ENCODE data around the gene PFDN2. TPM values are rescaled to one million over a fixed set of nuclear protein-coding genes. Genes with fewer than 3 reads are reported as not detected.

Gene PFDN2
- total and polyA plus RNA-seq, 2 of the 4 experiments (the other 2 are of a cell fraction): 62.4 to 179 TPM

DNA sequence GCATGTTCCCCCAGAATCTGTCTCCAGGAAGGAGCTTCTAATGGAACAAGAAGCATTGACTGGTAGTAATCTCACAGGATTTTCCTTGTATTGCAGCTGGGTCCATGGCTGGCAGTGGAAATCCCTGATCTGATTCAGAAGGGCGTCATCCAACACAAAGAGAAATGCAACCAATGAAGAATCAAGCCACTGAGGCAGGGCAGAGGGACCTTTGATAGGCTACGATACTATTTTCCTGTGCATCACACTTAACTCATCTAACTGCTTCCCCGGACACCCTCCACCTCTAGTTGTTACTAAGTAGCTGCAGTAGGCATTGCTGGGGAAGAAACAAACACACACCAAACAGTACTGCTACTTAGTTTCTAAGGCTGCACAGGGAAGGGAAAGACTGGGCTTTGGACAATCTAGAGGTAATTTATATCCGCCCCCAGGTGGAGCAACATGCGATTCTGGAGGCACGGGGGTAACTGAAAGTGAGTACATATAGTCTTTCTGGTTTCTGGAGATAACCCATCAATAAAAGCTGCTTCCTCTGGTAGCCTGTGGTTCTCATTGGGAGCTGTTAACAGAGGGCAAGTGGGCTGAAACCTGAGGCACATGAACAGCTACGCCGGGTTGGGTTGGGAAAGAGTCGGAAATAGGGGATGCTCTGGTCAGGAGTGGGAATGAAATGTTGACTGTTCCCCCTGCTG, 40.6 kb upstream of the PFDN2 start:
- no peak for DNase-seq
- intact Hi-C loops (cut with micrococcal nuclease): no loop called here

More for the DNA sequence above, 40.6 kb upstream of the PFDN2 start:
- H3K9me3 ChIP-seq (ENCODE audit: control insufficient read depth, insufficient read depth, low read length): no peaks in the 10 kb centered on the region
- H3K23ac ChIP-seq (ENCODE audit: low read depth, low read length): no peak overlapping the region
- H4K91ac ChIP-seq (ENCODE audit: insufficient read depth, low read depth, low read length): no peak overlapping the region
- 77% methylated on average over 4 of the region's 9 CpGs; no CpG with 5 or more reads in 1 of the 2 experiments for WGBS, 2 experiments (ENCODE audit: extremely low coverage in 2 of 2, insufficient read length in 1 of 2)
- H3K4me2 ChIP-seq (ENCODE audit: low read depth, low read length): peak overlapping the region; percentile 92
- no peak overlapping the region for H3K56ac ChIP-seq (ENCODE audit: extremely low read depth, insufficient read depth, low read length)
- peaks cover 23 to 51% of the 10 kb centered on the region in 2 experiments for H3K79me1 ChIP-seq (ENCODE audit: low read depth in 1 of 2, low read length in 2 of 2)
- peaks cover 28% of the 10 kb centered on the region for H3K36me3 ChIP-seq (ENCODE audit: control insufficient read depth, insufficient read depth, low read length)
- H2AFZ ChIP-seq (replicated peaks; ENCODE audit: low read length, poor library complexity): peak overlapping the region; percentile 96
- peaks cover 19% of the 10 kb centered on the region for H3K9me1 ChIP-seq (ENCODE audit: insufficient read depth, low read length)
- H2AK5ac ChIP-seq (ENCODE audit: low read depth, low read length): peak overlapping the region; percentile 59; the same call in 1 of the 2 replicates
- peak overlapping the region; percentile 72; the same call in 1 of the 2 replicates for H3K27ac ChIP-seq (ENCODE audit: insufficient read depth, low read length)
- H2AK9ac ChIP-seq (replicated peaks; ENCODE audit: low read depth, low read length, poor library complexity): peak overlapping the region; percentile 91
- 0 out of 2 replicates have a peak overlapping the region, but pooled peaks have one; percentile 29 for H3K14ac ChIP-seq (replicated peaks; ENCODE audit: low read depth, low read length)
- H2BK20ac ChIP-seq (ENCODE audit: low read depth, low read length): no peak overlapping the region
- H4K8ac ChIP-seq (ENCODE audit: low read depth in 2 of 2, low read length in 2 of 2): peak overlapping the region; percentile 85 to 98
- no peak overlapping the region for H3K18ac ChIP-seq (ENCODE audit: low read depth, low read length)
- no peak overlapping the region for H2BK15ac ChIP-seq (ENCODE audit: low read depth, low read length)
- dilution Hi-C loops (cut with HindIII; ENCODE audit: low sequenced_read_pairs, unreplicated experiment) (no loop called here), in situ Hi-C loops (cut with MboI; ENCODE audit: low sequenced_read_pairs) (no loop called here)
- H3K9ac ChIP-seq (ENCODE audit: low read depth, low read length): peak overlapping the region; percentile 78; the same call in 1 of the 2 replicates
- BruUV-seq (replicated peaks): no TSS peak
- TF ChIP-seq SMC3 (IDR thresholded peaks at IDR 0.05; ENCODE audit: low read depth, low read length): no peak
- no peak for TF ChIP-seq POLR2A (IDR thresholded peaks at IDR 0.05; ENCODE audit: low read depth, low read length)
- no peak for TF ChIP-seq CEBPB (IDR thresholded peaks at IDR 0.05; ENCODE audit: low read depth, low read length)
- no peak for TF ChIP-seq NFE2L2 (IDR thresholded peaks at IDR 0.05; ENCODE audit: low read depth, low read length)
- TF ChIP-seq MXI1 (IDR thresholded peaks at IDR 0.05; ENCODE audit: borderline replicate concordance, low read depth, low read length): no peak
- no peak for TF ChIP-seq MAFK (IDR thresholded peaks at IDR 0.05; ENCODE audit: low read depth, low read length)
- TF ChIP-seq, protein P1, sequence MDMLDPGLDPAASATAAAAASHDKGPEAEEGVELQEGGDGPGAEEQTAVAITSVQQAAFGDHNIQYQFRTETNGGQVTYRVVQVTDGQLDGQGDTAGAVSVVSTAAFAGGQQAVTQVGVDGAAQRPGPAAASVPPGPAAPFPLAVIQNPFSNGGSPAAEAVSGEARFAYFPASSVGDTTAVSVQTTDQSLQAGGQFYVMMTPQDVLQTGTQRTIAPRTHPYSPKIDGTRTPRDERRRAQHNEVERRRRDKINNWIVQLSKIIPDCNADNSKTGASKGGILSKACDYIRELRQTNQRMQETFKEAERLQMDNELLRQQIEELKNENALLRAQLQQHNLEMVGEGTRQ (IDR thresholded peaks at IDR 0.05; ENCODE audit: low read depth, low read length): no peak
- no peak for TF ChIP-seq CTCF (conservative IDR thresholded peaks at IDR 0.05; ENCODE audit: low read depth, low read length)
- no peak for TF ChIP-seq RCOR1 (IDR thresholded peaks at IDR 0.05; ENCODE audit: insufficient replicate concordance, low read length)
- no peak for TF ChIP-seq RFX5 (IDR thresholded peaks at IDR 0.05; ENCODE audit: low read depth, low read length)
- no peak for TF ChIP-seq ELK1 (IDR thresholded peaks at IDR 0.05; ENCODE audit: borderline replicate concordance, low read depth, low read length)
- TF ChIP-seq FOS (IDR thresholded peaks at IDR 0.05; ENCODE audit: low read depth, low read length): no peak
- TF ChIP-seq CHD1 (IDR thresholded peaks at IDR 0.05; ENCODE audit: low read depth, low read length): no peak
- TF ChIP-seq BHLHE40 (IDR thresholded peaks at IDR 0.05; ENCODE audit: low read depth, low read length): no peak
- no peak for TF ChIP-seq RAD21 (IDR thresholded peaks at IDR 0.05; ENCODE audit: low read length)
- no peak overlapping the region for H2BK120ac ChIP-seq (ENCODE audit: low read depth, low read length)
- ATAC-seq (ENCODE audit: low read depth): no peak
- no peaks in the 10 kb centered on the region for H4K20me1 ChIP-seq (ENCODE audit: insufficient read depth, low read length)
- CTCF ChIA-PET: interaction anchor here (0.6 to 1.0 kb wide), 3 partner anchors 24 to 774 kb away, joined by 3 to 6 read pairs (median 4); no protein-coding TSS in a partner anchor
- peaks cover 7% of the 10 kb centered on the region for H3K4me1 ChIP-seq (ENCODE audit: control insufficient read depth, insufficient read depth, low read length)
- no peak overlapping the region for H2BK5ac ChIP-seq (ENCODE audit: low read depth, low read length, poor library complexity, severe bottlenecking)
- POLR2A ChIA-PET (ENCODE audit: unreplicated experiment): no interaction called here
- no peaks in the 10 kb centered on the region for H3K27me3 ChIP-seq (ENCODE audit: control insufficient read depth, insufficient read depth, low read length)
- no peak overlapping the region for H3K4me3 ChIP-seq (ENCODE audit: insufficient read depth, low read depth, low read length)
- H4K5ac ChIP-seq (ENCODE audit: low read depth, low read length): peak overlapping the region; percentile 89
- peak overlapping the region; percentile 91; the same call in 1 of the 2 replicates for H3K4ac ChIP-seq (ENCODE audit: low read depth, low read length)
